SU-DHL-6 (cell line): ENCODE measurements around the gene PWP2.

Experiments used
- EZH2phosphoT487 ChIP-seq: fragments of 200-600 bp; sonication (generic), shearing (Covaris generic); conservative IDR thresholded peaks from 2 replicates; pipeline ENCODE4 v1.6.1; 2018; ENCODE audit warnings: mild to moderate bottlenecking, antibody characterized with exemption, low read length, moderate library complexity, mixed read lengths
- TF ChIP-seq, protein P1 (sequence below): fragments of 200-600 bp; sonication (generic); IDR thresholded peaks from one replicate; pipeline ENCODE4 v1.5.1; 2017; ENCODE audit warnings: antibody characterized with exemption, mild to moderate bottlenecking, low read length, moderate library complexity; ENCODE audit not compliant: insufficient read depth, poor library complexity, severe bottlenecking

GRCh38 chr21:44084496-44085241, 22.5 kb upstream of the PWP2 start:
- no peak for TF ChIP-seq EZH2phosphoT487
- TF ChIP-seq, protein P1, sequence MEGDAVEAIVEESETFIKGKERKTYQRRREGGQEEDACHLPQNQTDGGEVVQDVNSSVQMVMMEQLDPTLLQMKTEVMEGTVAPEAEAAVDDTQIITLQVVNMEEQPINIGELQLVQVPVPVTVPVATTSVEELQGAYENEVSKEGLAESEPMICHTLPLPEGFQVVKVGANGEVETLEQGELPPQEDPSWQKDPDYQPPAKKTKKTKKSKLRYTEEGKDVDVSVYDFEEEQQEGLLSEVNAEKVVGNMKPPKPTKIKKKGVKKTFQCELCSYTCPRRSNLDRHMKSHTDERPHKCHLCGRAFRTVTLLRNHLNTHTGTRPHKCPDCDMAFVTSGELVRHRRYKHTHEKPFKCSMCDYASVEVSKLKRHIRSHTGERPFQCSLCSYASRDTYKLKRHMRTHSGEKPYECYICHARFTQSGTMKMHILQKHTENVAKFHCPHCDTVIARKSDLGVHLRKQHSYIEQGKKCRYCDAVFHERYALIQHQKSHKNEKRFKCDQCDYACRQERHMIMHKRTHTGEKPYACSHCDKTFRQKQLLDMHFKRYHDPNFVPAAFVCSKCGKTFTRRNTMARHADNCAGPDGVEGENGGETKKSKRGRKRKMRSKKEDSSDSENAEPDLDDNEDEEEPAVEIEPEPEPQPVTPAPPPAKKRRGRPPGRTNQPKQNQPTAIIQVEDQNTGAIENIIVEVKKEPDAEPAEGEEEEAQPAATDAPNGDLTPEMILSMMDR, result no peak
